ENCODE measurements around the gene MCTP1.
A peak's percentile ranks its signal among the peaks of the same experiment; 100 is the strongest.

The MCTP1 gene

GRCh38 chr5:95181644-95182043 is 103.2 kb downstream of the MCTP1 start:
- TF ChIP-seq TAF1 (IDR thresholded peaks at IDR 0.05; ENCODE audit: low read depth) (no peak), EP300 (IDR thresholded peaks at IDR 0.05; ENCODE audit: borderline replicate concordance) (no peak), TEAD4 (IDR thresholded peaks at IDR 0.05) (no peak), CEBPB (IDR thresholded peaks at IDR 0.05) (no peak), ZBTB7A (IDR thresholded peaks at IDR 0.05; ENCODE audit: low read depth) (no peak), EGR1 (IDR thresholded peaks at IDR 0.05) (no peak), MAX (IDR thresholded peaks at IDR 0.05) (no peak), YY1 (IDR thresholded peaks at IDR 0.05; ENCODE audit: low read depth) (no peak), NFIC (IDR thresholded peaks at IDR 0.05) (no peak), FOXM1 (IDR thresholded peaks at IDR 0.05; ENCODE audit: borderline replicate concordance, low read depth) (no peak), TCF12 (IDR thresholded peaks at IDR 0.05; ENCODE audit: low read depth) (no peak), CREB1 (IDR thresholded peaks at IDR 0.05; ENCODE audit: low read depth) (no peak)
- TF ChIP-seq, protein P1, sequence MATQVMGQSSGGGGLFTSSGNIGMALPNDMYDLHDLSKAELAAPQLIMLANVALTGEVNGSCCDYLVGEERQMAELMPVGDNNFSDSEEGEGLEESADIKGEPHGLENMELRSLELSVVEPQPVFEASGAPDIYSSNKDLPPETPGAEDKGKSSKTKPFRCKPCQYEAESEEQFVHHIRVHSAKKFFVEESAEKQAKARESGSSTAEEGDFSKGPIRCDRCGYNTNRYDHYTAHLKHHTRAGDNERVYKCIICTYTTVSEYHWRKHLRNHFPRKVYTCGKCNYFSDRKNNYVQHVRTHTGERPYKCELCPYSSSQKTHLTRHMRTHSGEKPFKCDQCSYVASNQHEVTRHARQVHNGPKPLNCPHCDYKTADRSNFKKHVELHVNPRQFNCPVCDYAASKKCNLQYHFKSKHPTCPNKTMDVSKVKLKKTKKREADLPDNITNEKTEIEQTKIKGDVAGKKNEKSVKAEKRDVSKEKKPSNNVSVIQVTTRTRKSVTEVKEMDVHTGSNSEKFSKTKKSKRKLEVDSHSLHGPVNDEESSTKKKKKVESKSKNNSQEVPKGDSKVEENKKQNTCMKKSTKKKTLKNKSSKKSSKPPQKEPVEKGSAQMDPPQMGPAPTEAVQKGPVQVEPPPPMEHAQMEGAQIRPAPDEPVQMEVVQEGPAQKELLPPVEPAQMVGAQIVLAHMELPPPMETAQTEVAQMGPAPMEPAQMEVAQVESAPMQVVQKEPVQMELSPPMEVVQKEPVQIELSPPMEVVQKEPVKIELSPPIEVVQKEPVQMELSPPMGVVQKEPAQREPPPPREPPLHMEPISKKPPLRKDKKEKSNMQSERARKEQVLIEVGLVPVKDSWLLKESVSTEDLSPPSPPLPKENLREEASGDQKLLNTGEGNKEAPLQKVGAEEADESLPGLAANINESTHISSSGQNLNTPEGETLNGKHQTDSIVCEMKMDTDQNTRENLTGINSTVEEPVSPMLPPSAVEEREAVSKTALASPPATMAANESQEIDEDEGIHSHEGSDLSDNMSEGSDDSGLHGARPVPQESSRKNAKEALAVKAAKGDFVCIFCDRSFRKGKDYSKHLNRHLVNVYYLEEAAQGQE (IDR thresholded peaks at IDR 0.05; ENCODE audit: low read depth), result no peak
- TF ChIP-seq, protein P2, sequence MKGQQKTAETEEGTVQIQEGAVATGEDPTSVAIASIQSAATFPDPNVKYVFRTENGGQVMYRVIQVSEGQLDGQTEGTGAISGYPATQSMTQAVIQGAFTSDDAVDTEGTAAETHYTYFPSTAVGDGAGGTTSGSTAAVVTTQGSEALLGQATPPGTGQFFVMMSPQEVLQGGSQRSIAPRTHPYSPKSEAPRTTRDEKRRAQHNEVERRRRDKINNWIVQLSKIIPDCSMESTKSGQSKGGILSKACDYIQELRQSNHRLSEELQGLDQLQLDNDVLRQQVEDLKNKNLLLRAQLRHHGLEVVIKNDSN (IDR thresholded peaks at IDR 0.05), result no peak

DNA sequence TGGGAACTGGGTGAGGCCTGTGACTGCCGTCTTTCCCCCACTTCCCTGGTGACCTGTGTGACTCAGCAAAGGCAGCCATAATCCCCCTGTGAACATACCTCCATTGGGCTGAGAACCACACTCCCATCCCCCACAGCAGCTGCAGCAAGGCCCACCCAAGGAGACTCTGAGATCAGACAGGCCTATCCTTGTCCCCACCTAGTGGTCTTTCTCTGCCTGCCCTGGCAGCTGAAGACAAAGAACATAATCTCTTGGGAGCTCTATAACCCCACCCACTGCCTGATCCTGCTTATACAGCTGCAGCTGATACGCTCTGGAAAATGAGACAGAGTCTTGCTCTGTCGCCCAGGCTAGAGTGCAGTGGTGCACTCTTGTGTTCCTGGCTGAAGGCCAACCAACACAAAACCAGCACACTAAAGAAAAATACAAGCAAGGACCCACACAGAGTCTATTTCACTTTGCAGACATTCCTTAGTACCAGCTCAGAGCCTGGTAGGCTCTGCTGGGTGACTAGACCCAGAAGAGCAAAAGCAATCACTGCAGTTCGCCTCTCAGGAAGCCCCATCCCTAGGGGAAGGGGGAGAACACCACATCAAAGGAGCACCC is 106.7 kb downstream of the MCTP1 start:
- TF ChIP-seq MAX (IDR thresholded peaks at IDR 0.05) (no peak), NFIC (IDR thresholded peaks at IDR 0.05) (peak; percentile 40; the same call in 1 of the 2 replicates), EGR1 (IDR thresholded peaks at IDR 0.05) (no peak), RAD21 (IDR thresholded peaks at IDR 0.05; ENCODE audit: low read depth) (peak; percentile 31; the same call in 1 of the 2 replicates), CREB1 (IDR thresholded peaks at IDR 0.05; ENCODE audit: low read depth) (no peak), TCF12 (IDR thresholded peaks at IDR 0.05; ENCODE audit: low read depth) (no peak), CEBPB (IDR thresholded peaks at IDR 0.05) (no peak), YY1 (IDR thresholded peaks at IDR 0.05; ENCODE audit: low read depth) (no peak), TAF1 (IDR thresholded peaks at IDR 0.05; ENCODE audit: low read depth) (no peak), TEAD4 (IDR thresholded peaks at IDR 0.05) (no peak), ZBTB7A (IDR thresholded peaks at IDR 0.05; ENCODE audit: low read depth) (no peak)
- TF ChIP-seq, protein P2 (IDR thresholded peaks at IDR 0.05), result no peak

DNA sequence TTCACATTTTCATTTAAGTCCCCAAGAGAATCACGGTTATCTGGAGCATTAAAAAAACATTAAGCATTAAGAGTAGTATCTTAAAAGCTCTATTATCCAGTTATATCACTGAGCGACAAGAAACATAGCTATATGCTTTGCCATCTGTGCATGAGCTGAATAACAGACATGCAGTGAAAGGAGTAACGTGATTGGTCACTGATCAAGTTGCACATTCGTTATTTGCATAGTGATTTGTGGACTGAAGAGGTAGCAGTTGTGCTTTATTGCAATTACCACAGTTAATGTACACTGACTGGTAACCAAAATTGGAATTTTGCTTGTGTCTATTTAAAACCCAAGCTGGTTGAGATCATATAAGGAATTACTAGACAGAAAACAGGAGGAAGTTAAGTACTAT is 107.4 kb downstream of the MCTP1 start:
- TF ChIP-seq FOXM1 (IDR thresholded peaks at IDR 0.05; ENCODE audit: borderline replicate concordance, low read depth) (no peak), TCF12 (IDR thresholded peaks at IDR 0.05; ENCODE audit: low read depth) (no peak), CREB1 (IDR thresholded peaks at IDR 0.05; ENCODE audit: low read depth) (no peak), CEBPB (IDR thresholded peaks at IDR 0.05) (no peak), RAD21 (IDR thresholded peaks at IDR 0.05; ENCODE audit: low read depth) (no peak), MAX (IDR thresholded peaks at IDR 0.05) (no peak)

DNA sequence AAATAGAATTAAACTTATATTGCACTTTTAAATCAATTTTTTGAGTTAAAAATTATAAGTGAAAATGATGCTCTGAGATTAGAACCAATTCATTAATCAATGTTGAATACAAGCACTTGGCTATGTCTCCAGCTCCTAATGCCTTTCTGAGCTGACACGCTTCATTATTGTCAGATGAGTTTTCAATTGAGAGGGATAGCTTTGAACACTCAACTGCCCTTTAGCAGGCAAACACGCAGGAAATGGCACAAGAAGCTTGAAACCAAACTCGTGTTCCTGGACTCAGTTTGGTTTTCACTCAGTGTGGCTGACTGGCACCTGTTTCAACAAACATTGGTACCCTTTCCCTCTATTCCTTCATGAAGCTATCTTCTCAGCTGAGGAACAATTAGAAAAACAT is 109.8 kb downstream of the MCTP1 start:
- TF ChIP-seq EP300 (IDR thresholded peaks at IDR 0.05; ENCODE audit: borderline replicate concordance) (no peak), YY1 (IDR thresholded peaks at IDR 0.05; ENCODE audit: low read depth) (no peak), NFIC (IDR thresholded peaks at IDR 0.05) (no peak), MAX (IDR thresholded peaks at IDR 0.05) (no peak), RAD21 (IDR thresholded peaks at IDR 0.05; ENCODE audit: low read depth) (no peak), CREB1 (IDR thresholded peaks at IDR 0.05; ENCODE audit: low read depth) (no peak)
- TF ChIP-seq, protein P2 (IDR thresholded peaks at IDR 0.05), result no peak

DNA sequence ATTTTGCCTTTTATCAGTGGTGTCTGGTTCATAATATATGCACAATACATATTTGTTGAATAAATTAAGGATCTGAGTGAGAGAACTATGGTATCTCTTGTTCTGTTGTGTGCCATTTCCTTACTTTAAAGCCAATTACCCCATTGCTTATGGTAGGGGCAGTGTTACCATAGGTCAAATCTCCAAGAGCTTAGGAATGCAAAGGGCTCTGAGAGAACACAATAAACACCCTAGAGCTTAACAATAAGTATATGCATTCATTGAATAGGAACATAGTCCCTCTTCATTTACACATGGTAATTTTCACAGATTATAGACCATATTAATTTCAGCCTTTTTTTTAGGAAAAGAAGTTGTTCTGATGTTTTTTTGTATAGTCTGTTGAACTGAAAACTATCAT is 112.2 kb downstream of the MCTP1 start:
- no peak for TF ChIP-seq TCF12 (IDR thresholded peaks at IDR 0.05; ENCODE audit: low read depth)
- TF ChIP-seq NFIC (IDR thresholded peaks at IDR 0.05), result no peak
- TF ChIP-seq CREB1 (IDR thresholded peaks at IDR 0.05; ENCODE audit: low read depth), result no peak
- no peak for TF ChIP-seq ZBTB7A (IDR thresholded peaks at IDR 0.05; ENCODE audit: low read depth)
- TF ChIP-seq, protein P1 (IDR thresholded peaks at IDR 0.05; ENCODE audit: low read depth), result no peak
- TF ChIP-seq, protein P2 (IDR thresholded peaks at IDR 0.05), result no peak
- no peak for TF ChIP-seq RAD21 (IDR thresholded peaks at IDR 0.05; ENCODE audit: low read depth)
- TF ChIP-seq FOXM1 (IDR thresholded peaks at IDR 0.05; ENCODE audit: borderline replicate concordance, low read depth), result no peak
- TF ChIP-seq EP300 (IDR thresholded peaks at IDR 0.05; ENCODE audit: borderline replicate concordance), result no peak
- no peak for TF ChIP-seq YY1 (IDR thresholded peaks at IDR 0.05; ENCODE audit: low read depth)
- no peak for TF ChIP-seq EGR1 (IDR thresholded peaks at IDR 0.05)
- TF ChIP-seq MAX (IDR thresholded peaks at IDR 0.05), result no peak
- no peak for TF ChIP-seq TEAD4 (IDR thresholded peaks at IDR 0.05)
- no peak for TF ChIP-seq CEBPB (IDR thresholded peaks at IDR 0.05)
- no peak for TF ChIP-seq TAF1 (IDR thresholded peaks at IDR 0.05; ENCODE audit: low read depth)
